OCI-LY7 (cell line): ENCODE data around the gene SBF2.

Source experiments
- EZH2phosphoT487 ChIP-seq: fragments of 200-600 bp; sonication (generic); IDR thresholded peaks from 2 replicates; pipeline ENCODE4 v1.6.1; 2018; ENCODE audit warnings: low read depth, borderline replicate concordance, mild to moderate bottlenecking, mixed run types, antibody characterized with exemption, low read length, moderate library complexity, mixed read lengths
- TF ChIP-seq, protein P1 (sequence below): fragments of 200-600 bp; sonication (generic); conservative IDR thresholded peaks from 2 replicates; pipeline ENCODE4 v1.5.1; 2014; ENCODE audit warnings: mild to moderate bottlenecking, antibody characterized with exemption, low read length, moderate library complexity, mixed read lengths

DNA sequence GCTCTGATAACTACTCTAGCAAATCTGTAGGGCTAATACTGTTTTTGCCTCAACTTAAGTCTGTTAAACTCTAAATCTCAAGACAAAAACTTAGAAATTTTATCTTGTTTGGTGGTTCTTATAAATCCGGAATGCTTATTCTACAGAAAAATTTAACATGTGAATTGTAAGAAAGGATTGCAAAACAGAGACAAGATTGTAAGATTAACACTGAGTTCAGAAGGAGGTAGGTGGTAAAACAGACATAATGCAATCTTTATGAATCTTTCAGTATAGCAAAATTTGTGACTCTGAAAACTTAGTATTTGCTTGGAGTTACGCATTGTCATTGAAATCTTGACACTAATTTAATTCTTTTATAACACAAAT lies 263.9 kb downstream of the SBF2 start:
- TF ChIP-seq, protein P1, sequence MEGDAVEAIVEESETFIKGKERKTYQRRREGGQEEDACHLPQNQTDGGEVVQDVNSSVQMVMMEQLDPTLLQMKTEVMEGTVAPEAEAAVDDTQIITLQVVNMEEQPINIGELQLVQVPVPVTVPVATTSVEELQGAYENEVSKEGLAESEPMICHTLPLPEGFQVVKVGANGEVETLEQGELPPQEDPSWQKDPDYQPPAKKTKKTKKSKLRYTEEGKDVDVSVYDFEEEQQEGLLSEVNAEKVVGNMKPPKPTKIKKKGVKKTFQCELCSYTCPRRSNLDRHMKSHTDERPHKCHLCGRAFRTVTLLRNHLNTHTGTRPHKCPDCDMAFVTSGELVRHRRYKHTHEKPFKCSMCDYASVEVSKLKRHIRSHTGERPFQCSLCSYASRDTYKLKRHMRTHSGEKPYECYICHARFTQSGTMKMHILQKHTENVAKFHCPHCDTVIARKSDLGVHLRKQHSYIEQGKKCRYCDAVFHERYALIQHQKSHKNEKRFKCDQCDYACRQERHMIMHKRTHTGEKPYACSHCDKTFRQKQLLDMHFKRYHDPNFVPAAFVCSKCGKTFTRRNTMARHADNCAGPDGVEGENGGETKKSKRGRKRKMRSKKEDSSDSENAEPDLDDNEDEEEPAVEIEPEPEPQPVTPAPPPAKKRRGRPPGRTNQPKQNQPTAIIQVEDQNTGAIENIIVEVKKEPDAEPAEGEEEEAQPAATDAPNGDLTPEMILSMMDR: no peak
- TF ChIP-seq EZH2phosphoT487: no peak
